ENCODE data around the gene SGIP1.
A peak's percentile ranks its signal among the peaks of the same experiment; 100 is the strongest.

The SGIP1 gene

GRCh38 chr1:66563094-66563800, 29.3 kb downstream of the SGIP1 start:
- Histone ChIP-seq H3K27ac (peak overlapping the region in 1 of 2 donors; percentile 35), H3K4me3 (peak overlapping the region; percentile 17)
- no peak for DNase-seq (ENCODE audit: low spot score)
- TF ChIP-seq CTCF (IDR thresholded peaks at IDR 0.05) = no peak

GRCh38 chr1:66563941-66564630, 30.1 kb downstream of the SGIP1 start:
- Histone ChIP-seq H3K4me3 (no peak overlapping the region), H3K27ac (peak overlapping the region in 1 of 2 donors; percentile 35)
- TF ChIP-seq CTCF (IDR thresholded peaks at IDR 0.05) = no peak
- DNase-seq (ENCODE audit: low spot score) = no peak

GRCh38 chr1:66570196-66570595, 36.2 kb downstream of the SGIP1 start:
- no peak for DNase-seq (ENCODE audit: low spot score)
- H3K4me3 ChIP-seq = no peak overlapping the region
- no peak overlapping the region for H3K27ac ChIP-seq
- TF ChIP-seq CTCF (IDR thresholded peaks at IDR 0.05) = no peak

GRCh38 chr1:66571789-66572188, 37.8 kb downstream of the SGIP1 start:
- TF ChIP-seq CTCF (IDR thresholded peaks at IDR 0.05) = no peak
- no peak for DNase-seq (ENCODE audit: low spot score)
- H3K27ac ChIP-seq = no peak overlapping the region
- H3K4me3 ChIP-seq = no peak overlapping the region

- no peak overlapping the region for H3K4me3 ChIP-seq
- H3K27ac ChIP-seq = no peak overlapping the region
- DNase-seq (ENCODE audit: low spot score) = no peak
- TF ChIP-seq CTCF (IDR thresholded peaks at IDR 0.05) = no peak
Observed at GRCh38 chr1:66575739-66576138, 41.8 kb downstream of the SGIP1 start.

- Histone ChIP-seq H3K27ac (no peak overlapping the region), H3K4me3 (no peak overlapping the region)
- no peak for DNase-seq (ENCODE audit: low spot score)
- TF ChIP-seq CTCF (IDR thresholded peaks at IDR 0.05) = no peak
Observed at GRCh38 chr1:66576645-66577044, 42.7 kb downstream of the SGIP1 start.

GRCh38 chr1:66578841-66579240, 44.9 kb downstream of the SGIP1 start:
- TF ChIP-seq CTCF (IDR thresholded peaks at IDR 0.05) = no peak
- H3K4me3 ChIP-seq = no peak overlapping the region
- H3K27ac ChIP-seq = no peak overlapping the region
- no peak for DNase-seq (ENCODE audit: low spot score)

All from coronary artery (tissue), 2 donors.